GM12878 (cell line): ENCODE data around the gene TTC9B.

Experiments
- CBFB ChIP-seq: IDR thresholded peaks from 2 replicates; pipeline ENCODE4 v1.6.1; 2016; ENCODE audit warnings: antibody characterized with exemption, low read depth
- CHD2 ChIP-seq: IDR thresholded peaks from 2 replicates; pipeline ENCODE4 v1.6.1; 2011; ENCODE audit warnings: low read depth, low read length, improper control_type of control experiment, borderline replicate concordance
- CTCF ChIP-seq, 3 experiments: IDR thresholded peaks in 2 of 3; conservative IDR thresholded peaks in 1 of 3; 2 replicates each; pipeline ENCODE4 v1.5.1; 2011; ENCODE audit warnings: low read depth in 3 of 3, low read length in 3 of 3, mild to moderate bottlenecking in 3 of 3, control low read depth in 2 of 3, moderate library complexity in 2 of 3, inconsistent platforms in 1 of 3, mixed read lengths in 1 of 3; ENCODE audit not compliant: control insufficient read depth in 2 of 3, insufficient read depth in 1 of 3; ENCODE audit errors: extremely low read depth in 1 of 3
- EP300 ChIP-seq, 2 experiments: fragments of 150-350 bp in 1 of 2; IDR thresholded peaks; 2 replicates each; pipeline ENCODE4 v1.6.1; 2011 to 2012; ENCODE audit warnings: low read depth in 2 of 2, low read length in 2 of 2, borderline replicate concordance in 1 of 2, improper control_type of control experiment in 1 of 2, inconsistent platforms in 1 of 2; ENCODE audit not compliant: control insufficient read depth in 1 of 2
- FOXM1 ChIP-seq: IDR thresholded peaks from 2 replicates; pipeline ENCODE4 v1.6.1; 2012; ENCODE audit warnings: low read depth, mild to moderate bottlenecking, inconsistent platforms, low read length, moderate library complexity
- JUND ChIP-seq: IDR thresholded peaks from 2 replicates; pipeline ENCODE4 v1.6.1; 2012; ENCODE audit warnings: low read depth, mild to moderate bottlenecking, low read length, improper control_type of control experiment, moderate library complexity
- MAX ChIP-seq: IDR thresholded peaks from 2 replicates; pipeline ENCODE4 v1.6.1; 2012; ENCODE audit warnings: low read depth, low read length, improper control_type of control experiment
- NBN ChIP-seq: fragments of 450-650 bp; IDR thresholded peaks from 2 replicates; pipeline ENCODE4 v1.6.1; 2016
- NFXL1 ChIP-seq: fragments of 450-650 bp; IDR thresholded peaks from 2 replicates; pipeline ENCODE4 v1.6.1; 2017; ENCODE audit warnings: antibody characterized with exemption, mild to moderate bottlenecking, borderline replicate concordance
- SIN3A ChIP-seq: IDR thresholded peaks from 2 replicates; pipeline ENCODE4 v1.6.1; 2012; ENCODE audit warnings: low read depth, low read length, improper control_type of control experiment
- ZNF24 ChIP-seq: fragments of 450-650 bp; IDR thresholded peaks from 2 replicates; pipeline ENCODE4 v1.6.1; 2017; ENCODE audit warnings: antibody characterized with exemption, mild to moderate bottlenecking
- TF ChIP-seq, protein P1 (sequence below): fragments of 450-650 bp; IDR thresholded peaks from 2 replicates; pipeline ENCODE4 v1.6.1; 2017; ENCODE audit warnings: mild to moderate bottlenecking
- TF ChIP-seq, protein P2 (sequence below): IDR thresholded peaks from 2 replicates; pipeline ENCODE4 v1.6.1; 2012; ENCODE audit warnings: mild to moderate bottlenecking, low read depth, low read length
- TF ChIP-seq, protein P3 (sequence below): fragments of 450-650 bp; IDR thresholded peaks from 2 replicates; pipeline ENCODE4 v1.6.1; 2018; ENCODE audit warnings: mild to moderate bottlenecking, low read depth, moderate library complexity; ENCODE audit not compliant: partially characterized antibody

DNA sequence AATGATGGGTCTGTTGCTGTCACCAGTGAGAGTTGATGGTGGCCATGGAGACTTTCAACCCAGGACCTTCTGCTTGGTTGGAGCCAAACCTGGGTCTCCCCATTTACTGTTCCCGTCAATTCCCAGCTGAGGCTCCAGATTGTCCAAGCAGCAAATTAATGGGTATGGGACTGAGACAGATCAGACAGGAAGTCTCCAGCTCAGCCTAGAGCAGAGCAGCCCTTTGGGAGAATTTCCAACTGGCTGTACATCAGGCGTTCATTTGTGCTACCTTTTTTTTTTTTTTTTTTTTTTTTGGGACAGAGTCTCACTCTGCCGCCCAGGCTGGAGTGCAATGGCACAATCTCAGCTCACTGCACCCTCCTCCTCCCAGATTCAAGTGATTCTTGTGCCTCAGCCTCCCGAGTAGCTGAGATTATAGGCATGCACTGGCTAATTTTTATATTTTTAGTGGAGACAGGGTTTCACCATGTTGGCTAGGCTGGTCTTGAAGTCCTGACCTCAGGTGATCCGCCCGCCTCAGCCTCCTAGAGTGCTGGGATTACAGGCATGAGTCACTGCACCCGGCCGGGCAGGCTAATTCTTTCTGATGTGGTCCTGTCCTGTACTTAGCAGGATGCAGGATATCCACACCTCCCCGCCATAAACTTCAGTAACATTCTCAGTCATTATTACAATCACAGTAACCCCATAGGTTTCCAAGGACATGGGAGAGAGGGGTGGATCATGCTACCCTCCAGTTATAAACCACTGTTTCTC is 17.7 kb downstream of the TTC9B start:
- no peak for TF ChIP-seq CTCF (IDR thresholded peaks at IDR 0.05 in 2 of 3, conservative IDR thresholded peaks at IDR 0.05 in 1 of 3; ENCODE audit: control insufficient read depth in 2 of 3, extremely low read depth in 1 of 3, insufficient read depth in 1 of 3, low read depth in 3 of 3, low read length in 3 of 3)
- TF ChIP-seq, protein P1, sequence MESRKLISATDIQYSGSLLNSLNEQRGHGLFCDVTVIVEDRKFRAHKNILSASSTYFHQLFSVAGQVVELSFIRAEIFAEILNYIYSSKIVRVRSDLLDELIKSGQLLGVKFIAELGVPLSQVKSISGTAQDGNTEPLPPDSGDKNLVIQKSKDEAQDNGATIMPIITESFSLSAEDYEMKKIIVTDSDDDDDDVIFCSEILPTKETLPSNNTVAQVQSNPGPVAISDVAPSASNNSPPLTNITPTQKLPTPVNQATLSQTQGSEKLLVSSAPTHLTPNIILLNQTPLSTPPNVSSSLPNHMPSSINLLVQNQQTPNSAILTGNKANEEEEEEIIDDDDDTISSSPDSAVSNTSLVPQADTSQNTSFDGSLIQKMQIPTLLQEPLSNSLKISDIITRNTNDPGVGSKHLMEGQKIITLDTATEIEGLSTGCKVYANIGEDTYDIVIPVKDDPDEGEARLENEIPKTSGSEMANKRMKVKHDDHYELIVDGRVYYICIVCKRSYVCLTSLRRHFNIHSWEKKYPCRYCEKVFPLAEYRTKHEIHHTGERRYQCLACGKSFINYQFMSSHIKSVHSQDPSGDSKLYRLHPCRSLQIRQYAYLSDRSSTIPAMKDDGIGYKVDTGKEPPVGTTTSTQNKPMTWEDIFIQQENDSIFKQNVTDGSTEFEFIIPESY, result no peak
- no peak for TF ChIP-seq NFXL1
- TF ChIP-seq, protein P2, sequence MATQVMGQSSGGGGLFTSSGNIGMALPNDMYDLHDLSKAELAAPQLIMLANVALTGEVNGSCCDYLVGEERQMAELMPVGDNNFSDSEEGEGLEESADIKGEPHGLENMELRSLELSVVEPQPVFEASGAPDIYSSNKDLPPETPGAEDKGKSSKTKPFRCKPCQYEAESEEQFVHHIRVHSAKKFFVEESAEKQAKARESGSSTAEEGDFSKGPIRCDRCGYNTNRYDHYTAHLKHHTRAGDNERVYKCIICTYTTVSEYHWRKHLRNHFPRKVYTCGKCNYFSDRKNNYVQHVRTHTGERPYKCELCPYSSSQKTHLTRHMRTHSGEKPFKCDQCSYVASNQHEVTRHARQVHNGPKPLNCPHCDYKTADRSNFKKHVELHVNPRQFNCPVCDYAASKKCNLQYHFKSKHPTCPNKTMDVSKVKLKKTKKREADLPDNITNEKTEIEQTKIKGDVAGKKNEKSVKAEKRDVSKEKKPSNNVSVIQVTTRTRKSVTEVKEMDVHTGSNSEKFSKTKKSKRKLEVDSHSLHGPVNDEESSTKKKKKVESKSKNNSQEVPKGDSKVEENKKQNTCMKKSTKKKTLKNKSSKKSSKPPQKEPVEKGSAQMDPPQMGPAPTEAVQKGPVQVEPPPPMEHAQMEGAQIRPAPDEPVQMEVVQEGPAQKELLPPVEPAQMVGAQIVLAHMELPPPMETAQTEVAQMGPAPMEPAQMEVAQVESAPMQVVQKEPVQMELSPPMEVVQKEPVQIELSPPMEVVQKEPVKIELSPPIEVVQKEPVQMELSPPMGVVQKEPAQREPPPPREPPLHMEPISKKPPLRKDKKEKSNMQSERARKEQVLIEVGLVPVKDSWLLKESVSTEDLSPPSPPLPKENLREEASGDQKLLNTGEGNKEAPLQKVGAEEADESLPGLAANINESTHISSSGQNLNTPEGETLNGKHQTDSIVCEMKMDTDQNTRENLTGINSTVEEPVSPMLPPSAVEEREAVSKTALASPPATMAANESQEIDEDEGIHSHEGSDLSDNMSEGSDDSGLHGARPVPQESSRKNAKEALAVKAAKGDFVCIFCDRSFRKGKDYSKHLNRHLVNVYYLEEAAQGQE, result no peak
- TF ChIP-seq, protein P3, sequence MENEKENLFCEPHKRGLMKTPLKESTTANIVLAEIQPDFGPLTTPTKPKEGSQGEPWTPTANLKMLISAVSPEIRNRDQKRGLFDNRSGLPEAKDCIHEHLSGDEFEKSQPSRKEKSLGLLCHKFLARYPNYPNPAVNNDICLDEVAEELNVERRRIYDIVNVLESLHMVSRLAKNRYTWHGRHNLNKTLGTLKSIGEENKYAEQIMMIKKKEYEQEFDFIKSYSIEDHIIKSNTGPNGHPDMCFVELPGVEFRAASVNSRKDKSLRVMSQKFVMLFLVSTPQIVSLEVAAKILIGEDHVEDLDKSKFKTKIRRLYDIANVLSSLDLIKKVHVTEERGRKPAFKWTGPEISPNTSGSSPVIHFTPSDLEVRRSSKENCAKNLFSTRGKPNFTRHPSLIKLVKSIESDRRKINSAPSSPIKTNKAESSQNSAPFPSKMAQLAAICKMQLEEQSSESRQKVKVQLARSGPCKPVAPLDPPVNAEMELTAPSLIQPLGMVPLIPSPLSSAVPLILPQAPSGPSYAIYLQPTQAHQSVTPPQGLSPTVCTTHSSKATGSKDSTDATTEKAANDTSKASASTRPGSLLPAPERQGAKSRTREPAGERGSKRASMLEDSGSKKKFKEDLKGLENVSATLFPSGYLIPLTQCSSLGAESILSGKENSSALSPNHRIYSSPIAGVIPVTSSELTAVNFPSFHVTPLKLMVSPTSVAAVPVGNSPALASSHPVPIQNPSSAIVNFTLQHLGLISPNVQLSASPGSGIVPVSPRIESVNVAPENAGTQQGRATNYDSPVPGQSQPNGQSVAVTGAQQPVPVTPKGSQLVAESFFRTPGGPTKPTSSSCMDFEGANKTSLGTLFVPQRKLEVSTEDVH, result no peak
- TF ChIP-seq CHD2, result no peak
- no peak for TF ChIP-seq EP300 (IDR thresholded peaks at IDR 0.05; ENCODE audit: borderline replicate concordance in 1 of 2, control insufficient read depth in 1 of 2, low read depth in 2 of 2, low read length in 2 of 2)
- TF ChIP-seq SIN3A, result no peak
- no peak for TF ChIP-seq NBN
- no peak for TF ChIP-seq CBFB
- no peak for TF ChIP-seq FOXM1
- no peak for TF ChIP-seq ZNF24
- no peak for TF ChIP-seq JUND
- no peak for TF ChIP-seq MAX
